ENCODE data around the gene CAMK2A. TPM values are rescaled to one million over a fixed set of nuclear protein-coding genes. Genes with fewer than 3 reads are reported as not detected.

The CAMK2A gene
- total RNA-seq, 1 experiment from 2014 or later = 0.13 TPM

GRCh38 chr5:150309886-150310239, 20.3 kb upstream of the CAMK2A start:
- DNase-seq = no peak
- intact Hi-C loops (cut with micrococcal nuclease; ENCODE audit: unreplicated experiment) = no loop called here
- no peaks in the 10 kb centered on the region for H3K9me3 ChIP-seq (ENCODE audit: insufficient read depth, low read depth)
- H4K20me1 ChIP-seq (ENCODE audit: insufficient read depth) = no peaks in the 10 kb centered on the region
- H3K27me3 ChIP-seq (ENCODE audit: insufficient read depth, low read depth) = no peaks in the 10 kb centered on the region
- H3K36me3 ChIP-seq (ENCODE audit: low read depth) = no peaks in the 10 kb centered on the region
- H3K27ac ChIP-seq = no peak overlapping the region
- H3F3A ChIP-seq (ENCODE audit: insufficient read depth, low read depth) = no peaks in the 10 kb centered on the region
- POLR2A ChIA-PET (ENCODE audit: unreplicated experiment) = interaction anchor here (0.5 to 0.6 kb wide), 2 partner anchors 10 to 15 kb away, joined by 4 to 14 read pairs; no protein-coding TSS in a partner anchor
- H2AFZ ChIP-seq = no peak overlapping the region
- no peaks in the 10 kb centered on the region for H3K4me1 ChIP-seq (replicated peaks; ENCODE audit: insufficient read depth)
- CTCF ChIA-PET = no interaction called here
- H3K9me2 ChIP-seq (ENCODE audit: insufficient read depth) = no peaks in the 10 kb centered on the region
- no peak overlapping the region for H3K4me2 ChIP-seq
- no peak overlapping the region for H3K4me3 ChIP-seq
- H3K79me2 ChIP-seq (ENCODE audit: low read depth) = no peaks in the 10 kb centered on the region
- no TSS peak for BruUV-seq (replicated peaks)
- TF ChIP-seq EZH2 (IDR thresholded peaks at IDR 0.05; ENCODE audit: low read depth) (no peak), CTCF (conservative IDR thresholded peaks at IDR 0.05) (no peak)

- no peaks in the 10 kb centered on the region for H3K79me2 ChIP-seq (ENCODE audit: low read depth)
- no peak overlapping the region for H3K27ac ChIP-seq
- ChIA-PET CTCF (no interaction called here), POLR2A (ENCODE audit: unreplicated experiment) (interaction anchor here (0.5 to 0.7 kb wide), 4 partner anchors 8 to 698 kb away, joined by 3 to 14 read pairs (median 5); no protein-coding TSS in a partner anchor)
- TF ChIP-seq CTCF (conservative IDR thresholded peaks at IDR 0.05) (no peak), EZH2 (IDR thresholded peaks at IDR 0.05; ENCODE audit: low read depth) (no peak)
- H3K36me3 ChIP-seq (ENCODE audit: low read depth) = no peaks in the 10 kb centered on the region
- H3K9me2 ChIP-seq (ENCODE audit: insufficient read depth) = no peaks in the 10 kb centered on the region
- H3K4me3 ChIP-seq = no peak overlapping the region
- no peak for DNase-seq
- peaks cover 5% of the 10 kb centered on the region for H3K4me1 ChIP-seq (replicated peaks; ENCODE audit: insufficient read depth)
- no TSS peak for BruUV-seq (replicated peaks)
- intact Hi-C loops (cut with micrococcal nuclease; ENCODE audit: unreplicated experiment) = no loop called here
- no peak overlapping the region for H3K4me2 ChIP-seq
- no peaks in the 10 kb centered on the region for H4K20me1 ChIP-seq (ENCODE audit: insufficient read depth)
- no peak overlapping the region for H2AFZ ChIP-seq
- H3F3A ChIP-seq (ENCODE audit: insufficient read depth, low read depth) = no peaks in the 10 kb centered on the region
- H3K9me3 ChIP-seq (ENCODE audit: insufficient read depth, low read depth) = no peaks in the 10 kb centered on the region
- H3K27me3 ChIP-seq (ENCODE audit: insufficient read depth, low read depth) = no peaks in the 10 kb centered on the region
Observed at GRCh38 chr5:150309101-150309885, 19.7 kb upstream of the CAMK2A start.

- no peaks in the 10 kb centered on the region for H3K79me2 ChIP-seq (ENCODE audit: low read depth)
- H3K27me3 ChIP-seq (ENCODE audit: insufficient read depth, low read depth) = no peaks in the 10 kb centered on the region
- ChIA-PET POLR2A (ENCODE audit: unreplicated experiment) (no interaction called here), CTCF (no interaction called here)
- BruUV-seq (replicated peaks) = no TSS peak
- TF ChIP-seq CTCF (conservative IDR thresholded peaks at IDR 0.05) (no peak), EZH2 (IDR thresholded peaks at IDR 0.05; ENCODE audit: low read depth) (no peak)
- H3K9me3 ChIP-seq (ENCODE audit: insufficient read depth, low read depth) = no peaks in the 10 kb centered on the region
- H2AFZ ChIP-seq = no peak overlapping the region
- DNase-seq = no peak
- no peaks in the 10 kb centered on the region for H3K36me3 ChIP-seq (ENCODE audit: low read depth)
- H3K27ac ChIP-seq = no peak overlapping the region
- H4K20me1 ChIP-seq (ENCODE audit: insufficient read depth) = no peaks in the 10 kb centered on the region
- intact Hi-C loops (cut with micrococcal nuclease; ENCODE audit: unreplicated experiment) = no loop called here
- H3K9me2 ChIP-seq (ENCODE audit: insufficient read depth) = no peaks in the 10 kb centered on the region
- no peak overlapping the region for H3K4me2 ChIP-seq
- peaks cover 9% of the 10 kb centered on the region for H3F3A ChIP-seq (ENCODE audit: insufficient read depth, low read depth)
- no peak overlapping the region for H3K4me3 ChIP-seq
- peaks cover 15% of the 10 kb centered on the region for H3K4me1 ChIP-seq (replicated peaks; ENCODE audit: insufficient read depth)
Observed at GRCh38 chr5:150307617-150308426, 18.2 kb upstream of the CAMK2A start.
